Hepatocyte (in vitro differentiated cells): ENCODE measurements around the gene SNRPB.

Experiments
- EZH2 ChIP-seq: fragments of 200-600 bp; sonication (generic); IDR thresholded peaks from 2 replicates; pipeline ENCODE4 v1.6.1; 2016; ENCODE audit warnings: antibody characterized with exemption, mild to moderate bottlenecking, borderline replicate concordance
- EZH2phosphoT487 ChIP-seq: fragments of 200-600 bp; sonication (generic); IDR thresholded peaks from one replicate; pipeline ENCODE4 v1.6.1; 2018; ENCODE audit warnings: antibody characterized with exemption, mild to moderate bottlenecking, low read depth, moderate library complexity; ENCODE audit not compliant: unreplicated experiment, severe bottlenecking
- TF ChIP-seq, protein P1 (sequence below): fragments of 200-600 bp; sonication (generic); IDR thresholded peaks from 2 replicates; pipeline ENCODE4 v1.5.1; 2016; ENCODE audit warnings: antibody characterized with exemption, mild to moderate bottlenecking; ENCODE audit not compliant: poor library complexity

DNA sequence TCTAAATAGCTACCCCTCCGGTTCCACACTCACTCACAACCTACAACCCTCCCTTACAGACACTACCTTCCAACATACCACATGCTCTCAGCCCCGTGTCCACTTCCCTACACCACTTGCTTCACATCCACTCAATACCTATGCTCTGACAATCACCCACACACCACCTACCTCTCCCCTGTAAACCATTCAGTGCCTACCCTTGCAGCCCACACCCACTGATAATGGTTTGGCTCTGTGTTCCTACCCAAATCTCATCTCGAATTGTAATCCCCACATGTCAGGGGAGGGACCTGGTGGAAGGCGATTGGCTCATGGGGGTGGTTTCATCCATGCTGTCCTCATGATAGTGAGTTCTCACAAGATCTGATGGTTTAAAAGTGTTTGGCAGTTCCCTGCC is 48.0 kb upstream of the SNRPB start:
- TF ChIP-seq, protein P1, sequence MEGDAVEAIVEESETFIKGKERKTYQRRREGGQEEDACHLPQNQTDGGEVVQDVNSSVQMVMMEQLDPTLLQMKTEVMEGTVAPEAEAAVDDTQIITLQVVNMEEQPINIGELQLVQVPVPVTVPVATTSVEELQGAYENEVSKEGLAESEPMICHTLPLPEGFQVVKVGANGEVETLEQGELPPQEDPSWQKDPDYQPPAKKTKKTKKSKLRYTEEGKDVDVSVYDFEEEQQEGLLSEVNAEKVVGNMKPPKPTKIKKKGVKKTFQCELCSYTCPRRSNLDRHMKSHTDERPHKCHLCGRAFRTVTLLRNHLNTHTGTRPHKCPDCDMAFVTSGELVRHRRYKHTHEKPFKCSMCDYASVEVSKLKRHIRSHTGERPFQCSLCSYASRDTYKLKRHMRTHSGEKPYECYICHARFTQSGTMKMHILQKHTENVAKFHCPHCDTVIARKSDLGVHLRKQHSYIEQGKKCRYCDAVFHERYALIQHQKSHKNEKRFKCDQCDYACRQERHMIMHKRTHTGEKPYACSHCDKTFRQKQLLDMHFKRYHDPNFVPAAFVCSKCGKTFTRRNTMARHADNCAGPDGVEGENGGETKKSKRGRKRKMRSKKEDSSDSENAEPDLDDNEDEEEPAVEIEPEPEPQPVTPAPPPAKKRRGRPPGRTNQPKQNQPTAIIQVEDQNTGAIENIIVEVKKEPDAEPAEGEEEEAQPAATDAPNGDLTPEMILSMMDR, result no peak
- TF ChIP-seq EZH2, result no peak
- no peak for TF ChIP-seq EZH2phosphoT487
